RWPE2 (cell line): ENCODE data around the gene SYTL5.

Experiments
- ATAC-seq: fragments of 200-7000 bp; cut with Tn5 transposase; 3 replicates; pipeline ENCODE4 v1.9.1; 2021; ENCODE audit warnings: low read depth
- DNase-seq: peaks from one replicate; pipeline ENCODE4 v3.0.0-alpha.2; 2020; ENCODE audit warnings: low spot score
- H3K27ac ChIP-seq: fragments of 450-650 bp; 2 replicates; pipeline ENCODE4 v1.5.1; 2017; ENCODE audit warnings: mild to moderate bottlenecking; ENCODE audit not compliant: poor library complexity, severe bottlenecking
- H3K27me3 ChIP-seq: fragments of 250-450 bp; sonication (Bioruptor Pico); 2 replicates; pipeline ENCODE4 v1.5.1; 2021; ENCODE audit warnings: mild to moderate bottlenecking, moderate library complexity; ENCODE audit not compliant: insufficient read depth, poor library complexity, severe bottlenecking
- H3K36me3 ChIP-seq: fragments of 250-450 bp; sonication (Bioruptor Pico); 2 replicates; pipeline ENCODE4 v1.5.1; 2020; ENCODE audit warnings: low read depth, mild to moderate bottlenecking, moderate library complexity
- H3K4me1 ChIP-seq: fragments of 250-450 bp; sonication (Bioruptor Pico); 2 replicates; pipeline ENCODE4 v1.5.1; 2021; ENCODE audit warnings: mild to moderate bottlenecking, moderate library complexity; ENCODE audit not compliant: insufficient read depth, poor library complexity, severe bottlenecking
- H3K4me3 ChIP-seq: fragments of 250-450 bp; sonication (Bioruptor Pico); 2 replicates; pipeline ENCODE4 v1.5.1; 2021; ENCODE audit warnings: mild to moderate bottlenecking, moderate library complexity; ENCODE audit not compliant: severe bottlenecking
- H3K9me3 ChIP-seq: fragments of 250-450 bp; sonication (Bioruptor Pico); 2 replicates; pipeline ENCODE4 v1.5.1; 2021; ENCODE audit warnings: mild to moderate bottlenecking, moderate library complexity; ENCODE audit not compliant: severe bottlenecking
- CTCF ChIP-seq: fragments of 450-650 bp; IDR thresholded peaks from one replicate; pipeline ENCODE4 v1.5.1; 2017; ENCODE audit warnings: mild to moderate bottlenecking, moderate library complexity; ENCODE audit not compliant: poor library complexity, severe bottlenecking

SYTL5 gene

GRCh38 chrX:38109042-38109898 is 102.9 kb downstream of the SYTL5 start:
- DNase-seq (no peak), ATAC-seq (no peak)
- Histone ChIP-seq H3K9me3 (no peaks in the 10 kb centered on the region), H3K27me3 (no peaks in the 10 kb centered on the region), H3K4me1 (no peaks in the 10 kb centered on the region), H3K4me3 (no peak overlapping the region), H3K36me3 (no peaks in the 10 kb centered on the region), H3K27ac (no peak overlapping the region)
- no peak for TF ChIP-seq CTCF

- Histone ChIP-seq H3K9me3 (no peaks in the 10 kb centered on the region), H3K36me3 (no peaks in the 10 kb centered on the region), H3K27me3 (no peaks in the 10 kb centered on the region), H3K27ac (no peak overlapping the region), H3K4me3 (no peak overlapping the region), H3K4me1 (no peaks in the 10 kb centered on the region)
- DNase-seq (no peak), ATAC-seq (no peak)
- TF ChIP-seq CTCF, result no peak
Observed at GRCh38 chrX:38110231-38110630, 103.9 kb downstream of the SYTL5 start.

GRCh38 chrX:38111196-38111595 is 104.8 kb downstream of the SYTL5 start:
- H3K27me3 ChIP-seq, result no peaks in the 10 kb centered on the region
- no peak overlapping the region for H3K4me3 ChIP-seq
- no peaks in the 10 kb centered on the region for H3K9me3 ChIP-seq
- no peak for TF ChIP-seq CTCF
- H3K27ac ChIP-seq, result no peak overlapping the region
- ATAC-seq (no peak), DNase-seq (no peak)
- H3K4me1 ChIP-seq, result no peaks in the 10 kb centered on the region
- H3K36me3 ChIP-seq, result no peaks in the 10 kb centered on the region

GRCh38 chrX:38112566-38112965 is 106.2 kb downstream of the SYTL5 start:
- Histone ChIP-seq H3K36me3 (no peaks in the 10 kb centered on the region), H3K27ac (no peak overlapping the region), H3K4me3 (no peak overlapping the region), H3K9me3 (no peaks in the 10 kb centered on the region), H3K27me3 (no peaks in the 10 kb centered on the region), H3K4me1 (no peaks in the 10 kb centered on the region)
- ATAC-seq (no peak), DNase-seq (no peak)
- no peak for TF ChIP-seq CTCF

GRCh38 chrX:38116706-38117105 is 110.4 kb downstream of the SYTL5 start:
- Histone ChIP-seq H3K27ac (no peak overlapping the region), H3K4me3 (no peak overlapping the region), H3K4me1 (no peaks in the 10 kb centered on the region), H3K27me3 (no peaks in the 10 kb centered on the region), H3K9me3 (no peaks in the 10 kb centered on the region), H3K36me3 (no peaks in the 10 kb centered on the region)
- DNase-seq, result no peak
- ATAC-seq, result no peak
- no peak for TF ChIP-seq CTCF
